BE2C (cell line): Measurements from ENCODE around the gene CSNK2B.

Experiments used
- DNase-seq: peaks from one replicate; pipeline ENCODE4 v3.0.0-alpha.2; 2020
- H3K27me3 ChIP-seq: fragments of 250-450 bp; sonication (Bioruptor Pico); 2 replicates; pipeline ENCODE4 v1.5.1; 2020; ENCODE audit warnings: mild to moderate bottlenecking
- H3K36me3 ChIP-seq: fragments of 250-450 bp; sonication (Bioruptor Pico); 2 replicates; pipeline ENCODE4 v1.5.1; 2020; ENCODE audit warnings: mild to moderate bottlenecking
- H3K4me1 ChIP-seq: fragments of 250-450 bp; sonication (Bioruptor Pico); 2 replicates; pipeline ENCODE4 v1.5.1; 2020
- H3K4me3 ChIP-seq: 2 replicates; pipeline ENCODE4 v1.5.1; 2011; ENCODE audit warnings: low read depth, low read length
- H3K9me3 ChIP-seq: fragments of 250-450 bp; sonication (Bioruptor Pico); 2 replicates; pipeline ENCODE4 v1.5.1; 2020
- CTCF ChIP-seq: IDR thresholded peaks from 2 replicates; pipeline ENCODE4 v1.5.1; 2012; ENCODE audit warnings: mild to moderate bottlenecking, low read depth, low read length

CSNK2B gene

GRCh38 chr6:31663126-31663960, 2.5 kb upstream of the CSNK2B start:
- Histone ChIP-seq H3K4me1 (no peaks in the 10 kb centered on the region), H3K27me3 (no peaks in the 10 kb centered on the region), H3K36me3 (peaks cover 24% of the 10 kb centered on the region), H3K9me3 (no peaks in the 10 kb centered on the region), H3K4me3 (peak overlapping the region; percentile 87)
- TF ChIP-seq CTCF = no peak
- DNase-seq = no peak

GRCh38 chr6:31663961-31664789, 1.7 kb upstream of the CSNK2B start:
- Histone ChIP-seq H3K4me3 (peak overlapping the region; percentile 87), H3K36me3 (peaks cover 33% of the 10 kb centered on the region), H3K4me1 (no peaks in the 10 kb centered on the region), H3K9me3 (no peaks in the 10 kb centered on the region), H3K27me3 (no peaks in the 10 kb centered on the region)
- no peak for TF ChIP-seq CTCF
- peak; percentile 63 for DNase-seq

GRCh38 chr6:31664790-31665500, 935 bp upstream of the CSNK2B start, which contains the start of gene GPANK1:
Gene GPANK1, minus strand, starts transcription at chr6:31664997. Its CDS starts 519 bp downstream, at chr6:31664478.
- peaks cover 38% of the 10 kb centered on the region for H3K36me3 ChIP-seq
- peak; percentile 87 for DNase-seq
- no peaks in the 10 kb centered on the region for H3K9me3 ChIP-seq
- H3K4me3 ChIP-seq = peak within 1 kb of the TSS; percentile 87
- no peaks in the 10 kb centered on the region for H3K27me3 ChIP-seq
- TF ChIP-seq CTCF = no peak
- no peaks in the 10 kb centered on the region for H3K4me1 ChIP-seq

GRCh38 chr6:31666337-31666965, 571 bp downstream of the CSNK2B start:
- Histone ChIP-seq H3K4me3 (peak overlapping the region; percentile 87), H3K4me1 (no peaks in the 10 kb centered on the region), H3K9me3 (no peaks in the 10 kb centered on the region), H3K36me3 (peaks cover 52% of the 10 kb centered on the region), H3K27me3 (no peaks in the 10 kb centered on the region)
- DNase-seq = no peak
- no peak for TF ChIP-seq CTCF

- H3K4me1 ChIP-seq = no peaks in the 10 kb centered on the region
- no peak for TF ChIP-seq CTCF
- no peak within 1 kb of the TSS for H3K4me3 ChIP-seq
- H3K9me3 ChIP-seq = no peaks in the 10 kb centered on the region
- peaks cover 59% of the 10 kb centered on the region for H3K36me3 ChIP-seq
- H3K27me3 ChIP-seq = no peaks in the 10 kb centered on the region
- no peak for DNase-seq
Measured at GRCh38 chr6:31669676-31670075, 3.8 kb downstream of the CSNK2B start, which contains the start of gene LY6G5B. Gene LY6G5B, plus strand, starts transcription at chr6:31669976. Its CDS starts 975 bp downstream, at chr6:31670951.
